ENCODE results near the gene PPP4R3B.

DNA sequence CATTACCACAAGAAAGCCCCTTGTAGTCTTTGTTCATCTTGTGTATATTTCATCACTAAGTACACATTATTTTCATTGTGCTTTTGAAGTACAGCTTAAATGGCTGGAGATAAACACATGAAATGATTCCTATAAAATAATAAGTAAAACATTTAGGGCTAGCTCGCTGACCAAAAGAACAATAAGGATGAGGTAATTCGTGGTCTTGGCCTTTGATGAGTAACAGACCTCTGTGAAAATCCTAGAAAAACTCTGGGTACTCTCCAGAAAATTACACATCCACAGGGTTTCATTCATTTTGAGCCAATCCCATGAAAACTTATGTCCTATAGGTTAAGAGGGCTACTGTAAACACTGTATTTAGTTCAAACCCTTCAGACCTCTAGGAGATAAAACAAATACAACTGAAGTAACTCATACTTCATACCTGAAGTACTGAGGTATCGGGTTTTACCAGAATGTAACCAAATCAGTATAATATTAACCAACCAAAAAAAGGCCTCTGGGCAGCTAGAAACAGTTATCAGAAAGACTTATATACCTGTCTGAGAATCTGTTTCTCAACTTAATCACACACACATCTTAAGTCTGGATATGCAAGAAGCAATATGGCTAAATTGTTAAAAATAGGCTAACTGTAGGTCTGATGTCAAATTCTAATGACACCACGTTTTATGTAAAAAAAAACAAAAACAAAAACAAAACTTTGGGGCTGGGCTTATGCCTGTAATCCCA, 66.9 kb downstream of the PPP4R3B start:
- TF ChIP-seq EP300 (IDR thresholded peaks at IDR 0.05; ENCODE audit: borderline replicate concordance in 1 of 2, low read depth in 1 of 2, low read length in 1 of 2), result no peak
- TF ChIP-seq, protein P1, sequence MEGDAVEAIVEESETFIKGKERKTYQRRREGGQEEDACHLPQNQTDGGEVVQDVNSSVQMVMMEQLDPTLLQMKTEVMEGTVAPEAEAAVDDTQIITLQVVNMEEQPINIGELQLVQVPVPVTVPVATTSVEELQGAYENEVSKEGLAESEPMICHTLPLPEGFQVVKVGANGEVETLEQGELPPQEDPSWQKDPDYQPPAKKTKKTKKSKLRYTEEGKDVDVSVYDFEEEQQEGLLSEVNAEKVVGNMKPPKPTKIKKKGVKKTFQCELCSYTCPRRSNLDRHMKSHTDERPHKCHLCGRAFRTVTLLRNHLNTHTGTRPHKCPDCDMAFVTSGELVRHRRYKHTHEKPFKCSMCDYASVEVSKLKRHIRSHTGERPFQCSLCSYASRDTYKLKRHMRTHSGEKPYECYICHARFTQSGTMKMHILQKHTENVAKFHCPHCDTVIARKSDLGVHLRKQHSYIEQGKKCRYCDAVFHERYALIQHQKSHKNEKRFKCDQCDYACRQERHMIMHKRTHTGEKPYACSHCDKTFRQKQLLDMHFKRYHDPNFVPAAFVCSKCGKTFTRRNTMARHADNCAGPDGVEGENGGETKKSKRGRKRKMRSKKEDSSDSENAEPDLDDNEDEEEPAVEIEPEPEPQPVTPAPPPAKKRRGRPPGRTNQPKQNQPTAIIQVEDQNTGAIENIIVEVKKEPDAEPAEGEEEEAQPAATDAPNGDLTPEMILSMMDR (IDR thresholded peaks at IDR 0.05), result no peak
- TF ChIP-seq RAD21 (IDR thresholded peaks at IDR 0.05; ENCODE audit: low read length), result no peak
- TF ChIP-seq MEF2A (IDR thresholded peaks at IDR 0.05; ENCODE audit: borderline replicate concordance, low read depth), result no peak
- TF ChIP-seq, protein P2, sequence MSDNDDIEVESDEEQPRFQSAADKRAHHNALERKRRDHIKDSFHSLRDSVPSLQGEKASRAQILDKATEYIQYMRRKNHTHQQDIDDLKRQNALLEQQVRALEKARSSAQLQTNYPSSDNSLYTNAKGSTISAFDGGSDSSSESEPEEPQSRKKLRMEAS (IDR thresholded peaks at IDR 0.05; ENCODE audit: low read depth), result no peak
- no peak for TF ChIP-seq ELF1 (IDR thresholded peaks at IDR 0.05)
- TF ChIP-seq SIN3A (IDR thresholded peaks at IDR 0.05; ENCODE audit: borderline replicate concordance, low read depth, low read length), result no peak
